Colonic mucosa (tissue), 4 donors: ENCODE measurements around the gene UBLCP1. TPM values are rescaled to one million over a fixed set of nuclear protein-coding genes. Genes with fewer than 3 reads are reported as not detected.
"Not testable (repeated sequence)": the region's sequence is repeated elsewhere in the genome, so short reads cannot be mapped to it uniquely, and the experiment has no call there.

Experiments
- DNase-seq: peaks from one replicate; pipeline ENCODE4 v3.0.0-alpha.2; 2020
- H3K27ac ChIP-seq: fragments of 200-600 bp; one replicate; pipeline ENCODE4 v1.8.0; 2021
- H3K27me3 ChIP-seq: fragments of 200-600 bp; one replicate; pipeline ENCODE4 v1.8.0; 2021
- H3K36me3 ChIP-seq: fragments of 200-600 bp; one replicate; pipeline ENCODE4 v1.8.0; 2021
- H3K4me1 ChIP-seq: fragments of 200-600 bp; one replicate; pipeline ENCODE4 v1.8.0; 2021; ENCODE audit warnings: mild to moderate bottlenecking
- H3K4me3 ChIP-seq: fragments of 200-600 bp; one replicate; pipeline ENCODE4 v1.8.0; 2021
- H3K9ac ChIP-seq, 2 donors: one replicate each; pipeline ENCODE4 v1.7.0; 2013; ENCODE audit warnings: control low read depth in 2 of 2, low read depth in 2 of 2, low read length in 2 of 2
- H3K9me3 ChIP-seq: fragments of 200-600 bp; one replicate; pipeline ENCODE4 v1.8.0; 2021
- intact Hi-C: fragments of 100-400 bp; cut with DNase I; formaldehyde crosslinking; loops from one replicate; pipeline ENCODE4 v1.14.1; 2022
- total RNA-seq, 2 donors: library from RNA; stranded (reverse); fragmentation: NEBNext Ultra II Directional in 1 of 2; extraction: Animal tissue kit (Norgen Biotek cat#: 25700) in 1 of 2; gene quantifications; one replicate each; pipeline ENCODE4 v1.2.1, GENCODE V29; 2021
- TF ChIP-seq, protein P1 (sequence below): fragments of 200-600 bp; IDR thresholded peaks from one replicate; pipeline ENCODE4 v1.8.0; 2022; ENCODE audit warnings: antibody characterized with exemption, mild to moderate bottlenecking
- donor health status: healthy.
- donor health status: DM: no; HTN: no; CAD: no.
- donor health status: DM: no; HTN: no; CAD: no.

UBLCP1 gene
- total RNA-seq, 2 donors from 2014 or later: 11.8 to 17.2 TPM

DNA sequence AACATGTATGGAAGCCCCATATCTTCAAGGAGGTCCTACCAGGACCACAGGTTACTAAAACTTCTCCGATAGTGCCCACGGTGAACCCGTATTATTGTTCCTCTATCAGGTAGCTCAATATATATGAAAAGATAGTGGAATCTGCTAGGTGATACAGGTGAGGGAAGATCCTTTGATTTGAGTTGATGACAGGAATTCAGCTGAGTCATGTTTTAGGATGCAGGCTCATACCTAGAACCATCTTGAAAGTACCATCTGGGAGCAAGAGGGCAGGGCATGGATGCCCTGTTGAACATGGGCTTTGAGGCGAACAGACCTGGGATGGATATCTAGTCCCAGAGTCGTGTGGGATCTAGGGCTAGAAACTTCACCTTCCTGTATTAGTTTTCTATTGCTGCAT is 31.8 kb downstream of the UBLCP1 start:
- Histone ChIP-seq H3K27ac (no peak overlapping the region), H3K36me3 (no peaks in the 10 kb centered on the region), H3K4me1 (no peaks in the 10 kb centered on the region), H3K9ac (no peak overlapping the region), H3K4me3 (no peak overlapping the region), H3K9me3 (no peaks in the 10 kb centered on the region), H3K27me3 (no peaks in the 10 kb centered on the region)
- DNase-seq: no peak
- TF ChIP-seq, protein P1, sequence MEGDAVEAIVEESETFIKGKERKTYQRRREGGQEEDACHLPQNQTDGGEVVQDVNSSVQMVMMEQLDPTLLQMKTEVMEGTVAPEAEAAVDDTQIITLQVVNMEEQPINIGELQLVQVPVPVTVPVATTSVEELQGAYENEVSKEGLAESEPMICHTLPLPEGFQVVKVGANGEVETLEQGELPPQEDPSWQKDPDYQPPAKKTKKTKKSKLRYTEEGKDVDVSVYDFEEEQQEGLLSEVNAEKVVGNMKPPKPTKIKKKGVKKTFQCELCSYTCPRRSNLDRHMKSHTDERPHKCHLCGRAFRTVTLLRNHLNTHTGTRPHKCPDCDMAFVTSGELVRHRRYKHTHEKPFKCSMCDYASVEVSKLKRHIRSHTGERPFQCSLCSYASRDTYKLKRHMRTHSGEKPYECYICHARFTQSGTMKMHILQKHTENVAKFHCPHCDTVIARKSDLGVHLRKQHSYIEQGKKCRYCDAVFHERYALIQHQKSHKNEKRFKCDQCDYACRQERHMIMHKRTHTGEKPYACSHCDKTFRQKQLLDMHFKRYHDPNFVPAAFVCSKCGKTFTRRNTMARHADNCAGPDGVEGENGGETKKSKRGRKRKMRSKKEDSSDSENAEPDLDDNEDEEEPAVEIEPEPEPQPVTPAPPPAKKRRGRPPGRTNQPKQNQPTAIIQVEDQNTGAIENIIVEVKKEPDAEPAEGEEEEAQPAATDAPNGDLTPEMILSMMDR: no peak
- intact Hi-C loops: no loop called here

DNA sequence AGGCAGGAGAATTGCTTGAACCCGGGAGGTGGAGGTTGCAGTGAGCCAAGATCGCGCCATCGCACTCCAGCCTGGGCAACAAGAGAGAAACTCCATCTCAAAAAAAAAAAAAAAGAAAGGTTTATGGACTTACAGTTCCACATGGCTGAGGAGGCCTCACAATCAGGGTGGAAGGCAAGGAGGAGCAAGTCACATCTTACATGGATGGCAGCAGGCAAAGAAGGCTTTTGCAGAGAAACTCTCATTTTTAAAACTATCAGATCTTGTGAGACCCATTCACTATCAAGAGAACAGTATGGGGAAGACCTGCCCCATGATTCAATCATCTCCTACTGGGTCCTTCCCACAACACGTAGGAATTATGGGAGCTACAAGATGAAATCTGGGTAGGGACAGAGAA is 34.2 kb downstream of the UBLCP1 start:
- H3K9ac ChIP-seq, H3K4me1 ChIP-seq, H3K4me3 ChIP-seq, H3K27me3 ChIP-seq, H3K9me3 ChIP-seq, H3K36me3 ChIP-seq, DNase-seq, H3K27ac ChIP-seq, intact Hi-C loops: not testable (repeated sequence)

DNA sequence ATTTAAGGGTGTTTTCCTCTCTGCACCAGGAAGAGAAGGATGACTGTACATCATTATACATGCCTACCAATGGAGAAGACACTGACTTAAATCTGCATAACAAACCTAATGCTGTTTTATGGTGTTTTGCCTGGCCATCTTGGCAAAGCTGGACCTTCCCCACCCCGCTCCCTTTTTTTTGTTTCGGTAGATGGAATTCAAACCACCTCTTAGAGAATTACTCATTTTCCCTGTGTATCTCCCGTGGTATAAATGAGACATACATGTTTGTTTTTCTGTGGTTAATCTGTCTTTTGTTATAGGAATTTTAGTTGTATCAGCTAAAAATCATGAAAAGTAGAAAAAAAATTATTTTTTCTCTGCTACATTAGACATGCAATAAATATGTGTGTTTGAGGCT is 38.4 kb downstream of the UBLCP1 start:
- no peaks in the 10 kb centered on the region for H3K36me3 ChIP-seq
- intact Hi-C loops: no loop called here
- no peak overlapping the region for H3K4me3 ChIP-seq
- H3K9me3 ChIP-seq: no peaks in the 10 kb centered on the region
- DNase-seq: no peak
- H3K27ac ChIP-seq: no peak overlapping the region
- H3K27me3 ChIP-seq: no peaks in the 10 kb centered on the region
- no peaks in the 10 kb centered on the region for H3K4me1 ChIP-seq
- TF ChIP-seq, protein P1: no peak
- H3K9ac ChIP-seq: no peak overlapping the region

DNA sequence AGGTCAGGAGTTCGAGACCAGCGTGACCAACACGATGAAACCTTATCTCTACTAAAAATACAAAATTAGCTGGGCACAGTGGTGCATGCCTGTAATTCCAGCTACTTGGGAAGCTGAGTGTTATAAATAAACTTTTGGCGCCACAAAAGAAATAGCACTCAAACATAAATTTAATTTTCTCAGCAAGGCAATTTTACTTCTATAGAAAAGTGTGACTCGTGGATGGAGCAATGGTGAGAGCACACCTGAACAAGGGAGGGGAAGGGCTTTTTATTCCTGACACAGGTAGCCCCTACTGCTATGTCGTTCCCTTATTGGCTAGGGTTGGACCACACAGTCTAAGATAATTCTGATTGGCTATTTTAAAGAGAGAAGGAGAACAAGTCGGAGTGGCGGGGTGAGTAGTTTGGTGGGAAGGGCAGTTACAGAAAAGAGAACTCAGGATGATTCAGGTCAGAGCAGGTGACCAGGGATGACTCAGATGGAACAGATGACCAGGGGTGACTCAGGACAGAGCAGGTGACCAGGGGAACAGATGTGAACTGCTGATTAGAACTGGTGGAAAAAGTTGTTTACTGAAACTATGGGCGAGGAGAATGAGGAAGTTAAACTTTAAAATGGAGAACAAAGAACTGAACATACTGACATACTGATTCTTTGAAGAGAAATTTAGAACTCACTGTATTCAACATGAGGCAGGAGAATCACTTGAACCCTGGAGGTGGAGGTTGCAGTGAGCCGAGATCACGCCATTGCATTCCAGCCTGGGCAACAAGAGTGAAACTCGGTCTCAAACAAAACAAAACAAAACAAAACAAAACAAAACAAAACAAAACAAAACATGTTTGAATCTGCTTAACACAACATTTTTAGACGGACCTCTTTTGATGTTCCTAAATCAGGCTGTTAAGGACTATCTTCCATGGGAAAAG is 39.1 kb downstream of the UBLCP1 start:
- H3K4me1 ChIP-seq, DNase-seq, H3K27me3 ChIP-seq, H3K27ac ChIP-seq, H3K36me3 ChIP-seq, H3K9ac ChIP-seq, H3K4me3 ChIP-seq, intact Hi-C loops, H3K9me3 ChIP-seq: not testable (repeated sequence)

DNA sequence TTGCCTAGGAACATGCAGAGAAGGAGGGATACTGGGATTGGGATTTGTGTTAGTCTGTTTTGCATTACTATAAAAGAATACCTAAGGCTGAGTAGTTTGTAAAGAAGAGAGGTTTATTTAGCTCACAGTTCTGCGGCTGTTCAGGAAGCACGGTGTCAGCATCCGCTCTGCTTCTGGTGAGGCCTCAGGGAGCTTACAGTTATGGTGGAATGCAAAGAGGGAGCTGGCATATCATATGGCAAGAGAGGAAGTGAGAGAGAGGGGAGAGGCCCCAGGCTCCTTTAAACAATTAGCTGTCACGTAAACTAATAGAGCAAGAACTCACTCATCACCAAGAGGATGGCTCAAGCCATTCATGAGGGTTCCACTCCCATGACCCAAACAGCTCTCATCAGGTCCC is 40.2 kb downstream of the UBLCP1 start:
- Histone ChIP-seq H3K4me3 (no peak overlapping the region), H3K9ac (no peak overlapping the region), H3K36me3 (no peaks in the 10 kb centered on the region), H3K27ac (no peak overlapping the region), H3K4me1 (no peaks in the 10 kb centered on the region), H3K27me3 (no peaks in the 10 kb centered on the region), H3K9me3 (no peaks in the 10 kb centered on the region)
- intact Hi-C loops: no loop called here
- TF ChIP-seq, protein P1: no peak
- DNase-seq: no peak

DNA sequence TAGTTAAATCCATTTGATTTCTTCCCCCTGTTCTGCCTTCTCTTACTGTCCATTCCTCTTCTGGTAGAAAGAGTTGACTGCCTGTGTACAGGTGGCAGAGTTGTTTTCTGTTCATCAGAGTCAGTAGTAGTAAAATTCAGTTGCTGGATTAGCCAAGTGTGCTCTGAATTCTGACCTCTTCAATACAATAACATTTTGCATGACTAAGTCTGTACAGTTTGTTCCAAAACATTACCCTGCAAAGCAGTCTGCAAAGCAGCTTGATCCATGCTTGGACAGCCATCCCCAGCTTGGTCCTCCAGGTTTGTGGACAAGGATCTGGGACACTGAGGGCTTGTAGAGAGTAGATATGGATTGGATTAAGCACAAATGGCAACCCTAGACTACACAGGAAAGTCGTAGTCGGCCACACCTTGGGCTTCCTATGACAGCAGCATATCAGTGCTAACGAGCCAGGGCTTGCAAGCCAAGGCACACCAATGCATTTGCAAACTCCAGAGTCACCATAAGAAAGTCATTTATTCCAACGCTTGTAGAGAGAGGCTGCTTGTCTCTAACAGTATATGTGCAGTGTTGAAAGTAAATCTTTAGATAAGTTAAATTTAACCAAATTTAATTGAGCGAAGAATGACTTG is 42.0 kb downstream of the UBLCP1 start:
- DNase-seq: no peak
- no peaks in the 10 kb centered on the region for H3K9me3 ChIP-seq
- TF ChIP-seq, protein P1: no peak
- H3K27ac ChIP-seq: no peak overlapping the region
- no peaks in the 10 kb centered on the region for H3K27me3 ChIP-seq
- intact Hi-C loops: no loop called here
- H3K36me3 ChIP-seq: no peaks in the 10 kb centered on the region
- no peak overlapping the region for H3K4me3 ChIP-seq
- H3K9ac ChIP-seq: no peak overlapping the region
- H3K4me1 ChIP-seq: no peaks in the 10 kb centered on the region
